ENCODE measurements around the gene AGAP1. TPM values are rescaled to one million over a fixed set of nuclear protein-coding genes. Genes with fewer than 3 reads are reported as not detected.

AGAP1 gene
- total and polyA plus RNA-seq, 8 donors = 5.0 to 27.6 (median 17.4) TPM

DNA sequence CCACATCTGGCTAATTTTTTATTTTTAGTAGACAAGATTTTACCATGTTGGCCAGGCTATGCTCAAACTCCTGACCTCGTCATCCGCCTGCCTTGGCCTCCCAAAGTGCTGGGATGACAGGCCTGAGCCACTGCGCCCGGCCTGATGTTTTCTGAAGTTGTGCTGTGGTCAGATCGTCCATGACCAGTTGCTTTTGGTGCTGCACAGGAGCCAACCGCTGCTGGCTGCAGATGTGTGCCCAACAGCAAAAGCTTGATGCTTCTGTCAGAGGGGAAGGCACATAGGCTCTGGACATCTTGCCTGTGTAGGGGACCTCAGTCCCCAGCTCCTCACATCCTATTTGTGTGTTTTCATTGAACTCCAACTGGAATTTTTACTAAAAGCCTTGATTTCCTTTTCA lies 218.3 kb downstream of the AGAP1 start:
- no peaks in the 10 kb centered on the region for H3K4me1 ChIP-seq
- H3K27ac ChIP-seq = no peak overlapping the region
- DNase-seq (no peak), ATAC-seq (no peak), FAIRE-seq (no peak)
- no peak overlapping the region for H3K4me3 ChIP-seq
- H3K9me3 ChIP-seq = no peaks in the 10 kb centered on the region
- no peak for TF ChIP-seq CTCF (IDR thresholded peaks at IDR 0.05)
- 94% methylated on average over 6 of the region's 6 CpGs for WGBS, 2 donors
- H3K36me3 ChIP-seq = no peaks in the 10 kb centered on the region
- no peaks in the 10 kb centered on the region for H3K27me3 ChIP-seq
- intact Hi-C loops (cut with DNase I) = no loop called here

- no peak overlapping the region for H3K27ac ChIP-seq
- no peak overlapping the region for H3K4me3 ChIP-seq
- no peaks in the 10 kb centered on the region for H3K36me3 ChIP-seq
- no peaks in the 10 kb centered on the region for H3K4me1 ChIP-seq
- intact Hi-C loops (cut with DNase I) = no loop called here
- ATAC-seq (no peak), DNase-seq (no peak), FAIRE-seq (no peak)
- WGBS, 2 donors = 91 to 92% methylated on average over 9 of the region's 9 CpGs
- no peaks in the 10 kb centered on the region for H3K9me3 ChIP-seq
- no peak for TF ChIP-seq CTCF (IDR thresholded peaks at IDR 0.05)
- no peaks in the 10 kb centered on the region for H3K27me3 ChIP-seq
Measured at GRCh38 chr2:235713189-235713588, 219.3 kb downstream of the AGAP1 start.

DNA sequence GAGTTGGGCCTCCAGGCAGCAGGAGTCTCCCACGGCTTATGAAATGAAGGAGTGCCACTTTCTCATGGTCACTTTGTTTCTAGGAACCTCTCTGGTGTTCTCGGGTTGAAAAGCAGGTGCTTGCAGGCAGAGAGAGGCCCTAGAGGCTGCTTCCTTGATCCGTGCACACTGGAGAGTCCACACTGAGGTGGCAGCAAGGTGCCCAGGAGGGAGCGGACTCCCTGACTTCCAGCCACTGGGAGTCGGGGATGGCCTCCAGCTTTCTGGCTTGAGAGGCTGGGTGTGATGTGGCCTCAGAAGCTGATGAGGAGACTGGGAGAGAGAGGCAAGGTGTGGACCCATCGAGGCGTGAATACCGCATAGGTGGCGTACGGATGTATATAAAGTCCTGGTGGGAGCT lies 221.8 kb downstream of the AGAP1 start:
- Histone ChIP-seq H3K27ac (no peak overlapping the region), H3K27me3 (no peaks in the 10 kb centered on the region), H3K4me3 (no peak overlapping the region), H3K9me3 (no peaks in the 10 kb centered on the region), H3K36me3 (no peaks in the 10 kb centered on the region), H3K4me1 (no peaks in the 10 kb centered on the region)
- no peak for ATAC-seq
- intact Hi-C loops (cut with DNase I) = no loop called here
- WGBS, 2 donors = 96% methylated on average over 10 of the region's 10 CpGs
- no peak for FAIRE-seq
- no peak for TF ChIP-seq CTCF (IDR thresholded peaks at IDR 0.05)
- no peak for DNase-seq

GRCh38 chr2:235716875-235717496 lies 223.1 kb downstream of the AGAP1 start:
- Histone ChIP-seq H3K9me3 (no peaks in the 10 kb centered on the region), H3K27ac (no peak overlapping the region), H3K4me1 (no peaks in the 10 kb centered on the region), H3K4me3 (no peak overlapping the region), H3K36me3 (no peaks in the 10 kb centered on the region), H3K27me3 (no peaks in the 10 kb centered on the region)
- TF ChIP-seq CTCF (IDR thresholded peaks at IDR 0.05) = no peak
- no peak for DNase-seq
- no peak for FAIRE-seq
- intact Hi-C loops (cut with DNase I) = no loop called here
- peak in 3 of 4 donors; percentile 18 to 59 (median 44) for ATAC-seq
- WGBS, 2 donors = 58 to 65% methylated on average over 13 of the region's 13 CpGs

DNA sequence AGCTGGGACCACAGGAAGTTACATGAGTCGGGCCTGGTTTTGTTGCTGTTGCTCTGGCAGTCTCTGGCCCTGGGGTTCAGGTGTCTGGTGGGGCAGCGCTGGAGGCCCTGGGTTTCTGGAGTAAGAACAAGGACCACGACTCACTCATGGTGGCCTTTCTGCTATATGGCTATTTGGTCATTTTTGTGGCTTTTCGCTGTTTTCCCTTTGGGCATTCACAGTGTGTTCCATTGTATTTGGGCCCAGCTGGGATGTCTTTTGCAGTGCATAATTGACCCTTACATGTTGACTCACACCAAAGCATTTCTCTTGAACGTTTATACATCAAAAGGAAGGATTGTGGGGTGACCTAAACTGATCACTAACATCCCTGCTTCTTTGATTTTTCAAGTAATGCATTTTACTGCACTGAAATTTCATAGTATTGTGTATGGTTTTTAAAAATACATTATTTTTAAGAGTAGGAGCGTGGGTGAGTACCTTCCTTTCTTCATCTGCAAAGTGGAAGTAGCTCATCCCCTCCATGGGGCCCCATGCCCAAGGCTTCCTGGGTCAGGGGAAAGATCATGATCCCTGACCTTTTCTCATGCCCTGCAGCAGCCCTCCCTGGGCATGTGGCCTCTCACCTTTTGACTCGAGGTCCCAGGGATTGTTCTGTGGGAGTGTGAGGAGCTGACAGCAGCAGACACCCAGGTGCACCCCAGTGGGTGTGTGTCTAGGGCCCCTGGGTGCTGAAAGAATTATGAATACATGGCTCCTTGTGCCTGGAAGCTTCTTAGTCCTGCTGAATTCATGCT lies 225.5 kb downstream of the AGAP1 start:
- DNase-seq (no peak), ATAC-seq (no peak), FAIRE-seq (no peak)
- no peak for TF ChIP-seq CTCF (IDR thresholded peaks at IDR 0.05)
- WGBS, 2 donors = 82 to 86% methylated on average over 7 of the region's 7 CpGs
- H3K9me3 ChIP-seq = no peaks in the 10 kb centered on the region
- H3K4me3 ChIP-seq = no peak overlapping the region
- H3K4me1 ChIP-seq = peaks cover 2 to 3% (median 2%) of the 10 kb centered on the region in 3 donors
- H3K27ac ChIP-seq = no peak overlapping the region
- H3K36me3 ChIP-seq = no peaks in the 10 kb centered on the region
- H3K27me3 ChIP-seq = no peaks in the 10 kb centered on the region
- intact Hi-C loops (cut with DNase I) = no loop called here
